ENCODE data around the gene NPIPB13. TPM values are rescaled to one million over a fixed set of nuclear protein-coding genes. Genes with fewer than 3 reads are reported as not detected.
"Not testable (repeated sequence)": the region's sequence is repeated elsewhere in the genome, so short reads cannot be mapped to it uniquely, and the experiment has no call there.

NPIPB13 gene
- 4.3 and 5.2 TPM in 2 replicates for total RNA-seq (2012; rRNA removed)

DNA sequence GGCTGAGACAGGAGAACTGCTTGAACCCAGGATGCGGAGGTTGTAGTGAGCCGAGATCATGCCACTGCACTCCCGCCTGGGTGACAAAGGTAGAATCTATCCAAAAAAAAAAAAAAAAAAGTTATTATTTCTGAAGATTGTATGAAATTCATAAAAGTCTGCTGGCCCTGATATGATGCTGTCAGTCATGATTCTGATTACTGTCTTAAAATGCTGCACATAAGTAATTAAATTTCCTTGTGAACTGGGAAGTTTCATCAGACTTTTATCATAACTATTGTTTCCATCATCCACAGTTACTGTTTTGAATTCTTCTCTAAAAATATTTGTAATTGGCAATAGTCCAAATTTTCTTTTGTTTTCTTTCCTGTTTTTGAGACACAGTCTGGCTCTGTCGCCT, at the start of gene NPIPB13:
TSS of gene NPIPB13 (minus strand) at position 101 of the 400 bp plus-strand sequence. CDS start 2,906 bp downstream, outside the sequence.
- not testable (repeated sequence) for H3K27me3 ChIP-seq (ENCODE audit: control insufficient read depth, insufficient read depth, low read length); H3K9me3 ChIP-seq (replicated peaks; ENCODE audit: low read length); H3K4me2 ChIP-seq (ENCODE audit: low read length); H3K4me3 ChIP-seq (ENCODE audit: low read length); H3K4me1 ChIP-seq (ENCODE audit: control insufficient read depth, insufficient read depth, low read length); H3K36me3 ChIP-seq (ENCODE audit: insufficient read depth, low read length); H3K9ac ChIP-seq (ENCODE audit: low read depth, low read length)

DNA sequence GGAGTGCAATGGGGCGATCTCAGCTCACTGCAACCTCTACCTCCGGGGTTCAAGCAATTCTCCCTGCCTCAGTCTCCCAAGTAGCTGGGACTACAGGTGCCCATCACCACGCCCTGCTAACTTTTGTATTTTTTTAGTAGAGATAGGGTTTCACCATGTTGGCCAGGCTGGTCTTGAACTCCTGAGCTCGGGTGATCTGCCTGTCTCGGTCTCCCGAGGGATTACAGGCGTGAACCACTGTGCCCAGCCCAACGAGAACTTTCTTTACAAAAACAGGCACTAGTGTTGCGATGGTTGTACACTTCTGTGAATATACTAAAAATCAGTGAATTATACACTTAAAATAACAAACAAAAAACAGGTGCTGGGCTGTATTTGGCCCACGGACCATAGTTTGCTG, 34.1 kb upstream of the NPIPB13 start:
- not testable (repeated sequence) for H3K36me3 ChIP-seq (ENCODE audit: insufficient read depth, low read length); H3K4me2 ChIP-seq (ENCODE audit: low read length); H3K27me3 ChIP-seq (ENCODE audit: control insufficient read depth, insufficient read depth, low read length); H3K4me1 ChIP-seq (ENCODE audit: control insufficient read depth, insufficient read depth, low read length); H3K9ac ChIP-seq (ENCODE audit: low read depth, low read length); H3K4me3 ChIP-seq (ENCODE audit: low read length); H3K9me3 ChIP-seq (replicated peaks; ENCODE audit: low read length)

DNA sequence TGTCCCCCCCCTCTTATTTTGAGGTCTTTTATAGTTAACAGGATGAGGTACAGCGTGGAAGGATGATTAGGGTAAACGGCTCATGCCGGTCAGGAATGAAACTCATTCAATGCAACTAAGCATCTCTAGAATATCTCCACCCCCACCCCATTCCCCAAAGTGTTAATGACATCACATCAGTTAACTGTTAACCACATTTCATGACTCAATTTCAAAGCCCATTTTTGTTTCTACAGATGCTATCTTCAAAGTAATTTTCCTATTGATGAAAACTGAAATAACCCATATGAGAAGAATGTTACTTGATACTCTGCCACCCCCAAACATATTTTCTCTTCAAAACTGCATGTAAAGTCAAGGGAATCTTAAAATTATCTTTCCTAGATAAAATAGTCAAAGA, 30.2 kb upstream of the NPIPB13 start:
- H3K9ac ChIP-seq (ENCODE audit: low read depth, low read length); H3K4me3 ChIP-seq (ENCODE audit: low read length); H3K9me3 ChIP-seq (replicated peaks; ENCODE audit: low read length): not testable (repeated sequence)

DNA sequence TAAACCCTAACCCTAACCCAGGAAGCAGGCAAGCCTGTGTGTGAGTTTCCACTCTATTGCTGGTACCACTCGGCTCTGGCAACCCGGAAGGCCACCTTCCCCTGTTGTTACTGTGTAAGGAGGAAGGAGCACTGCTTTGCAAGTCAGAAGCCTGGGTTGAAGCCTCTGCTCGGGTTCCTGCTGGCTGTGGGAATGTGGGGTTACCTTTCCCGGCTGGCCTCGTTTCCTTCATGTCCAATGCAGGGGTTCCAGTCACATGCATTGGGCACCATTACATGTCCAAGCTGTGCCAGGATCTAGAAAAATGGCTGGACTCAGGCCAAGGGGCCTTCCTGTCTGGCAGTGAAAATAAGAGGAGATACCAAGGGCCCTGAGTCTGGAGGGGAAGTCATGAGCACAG, 31.2 kb downstream of the NPIPB13 start:
- H3K4me2 ChIP-seq (ENCODE audit: low read length); H3K9me3 ChIP-seq (replicated peaks; ENCODE audit: low read length); H3K9ac ChIP-seq (ENCODE audit: low read depth, low read length); H3K27me3 ChIP-seq (ENCODE audit: control insufficient read depth, insufficient read depth, low read length); H3K36me3 ChIP-seq (ENCODE audit: insufficient read depth, low read length); H3K4me1 ChIP-seq (ENCODE audit: control insufficient read depth, insufficient read depth, low read length); H3K4me3 ChIP-seq (ENCODE audit: low read length): not testable (repeated sequence)

More for the DNA sequence above, 30.2 kb upstream of the NPIPB13 start:
- H3K36me3 ChIP-seq (ENCODE audit: insufficient read depth, low read length); H3K4me2 ChIP-seq (ENCODE audit: low read length); H3K4me1 ChIP-seq (ENCODE audit: control insufficient read depth, insufficient read depth, low read length); H3K27me3 ChIP-seq (ENCODE audit: control insufficient read depth, insufficient read depth, low read length): not testable (repeated sequence)

DNA sequence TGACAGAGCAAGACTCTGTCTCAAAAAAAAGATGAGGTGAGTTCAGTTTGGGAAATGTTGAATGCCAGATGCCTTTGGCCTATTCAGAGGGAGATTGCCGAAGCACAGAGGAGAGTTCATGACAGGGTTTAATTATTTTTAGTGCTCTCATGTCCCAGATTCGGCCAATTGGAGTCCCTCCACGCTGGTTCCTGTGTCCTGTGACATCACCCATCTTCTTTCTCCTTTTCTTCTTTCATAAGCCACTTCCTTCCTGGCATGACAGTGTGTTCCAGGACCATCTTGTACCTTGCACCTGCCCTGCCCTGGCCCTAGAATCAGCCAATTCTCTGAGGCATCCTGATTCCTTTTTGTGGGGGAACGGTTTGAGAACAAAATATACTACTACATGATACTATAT, 36.9 kb downstream of the NPIPB13 start:
- H3K4me2 ChIP-seq (ENCODE audit: low read length); H3K4me3 ChIP-seq (ENCODE audit: low read length); H3K4me1 ChIP-seq (ENCODE audit: control insufficient read depth, insufficient read depth, low read length); H3K9ac ChIP-seq (ENCODE audit: low read depth, low read length); H3K27me3 ChIP-seq (ENCODE audit: control insufficient read depth, insufficient read depth, low read length); H3K36me3 ChIP-seq (ENCODE audit: insufficient read depth, low read length); H3K9me3 ChIP-seq (replicated peaks; ENCODE audit: low read length): not testable (repeated sequence)

DNA sequence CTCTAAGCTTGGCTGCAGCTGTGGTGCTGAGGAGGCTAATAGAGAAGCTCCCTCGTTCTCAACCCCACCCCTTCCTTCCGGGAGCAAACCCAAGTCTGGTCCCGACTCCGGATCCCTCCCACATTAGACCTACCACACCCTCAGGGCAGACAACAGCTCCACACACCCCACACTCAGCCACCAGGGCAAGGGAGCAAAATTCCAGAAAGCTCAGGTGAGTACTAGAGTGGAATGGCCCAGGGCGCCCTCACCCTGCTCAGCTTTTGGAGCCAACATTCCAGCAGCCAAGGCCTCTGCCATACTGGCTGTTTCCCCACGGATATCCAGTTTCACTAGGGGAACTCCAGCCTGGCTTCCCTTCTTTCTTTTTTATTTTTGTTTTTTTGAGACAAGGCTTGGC, 39.2 kb downstream of the NPIPB13 start:
- H3K36me3 ChIP-seq (ENCODE audit: insufficient read depth, low read length); H3K4me2 ChIP-seq (ENCODE audit: low read length); H3K27me3 ChIP-seq (ENCODE audit: control insufficient read depth, insufficient read depth, low read length); H3K9me3 ChIP-seq (replicated peaks; ENCODE audit: low read length); H3K4me1 ChIP-seq (ENCODE audit: control insufficient read depth, insufficient read depth, low read length); H3K4me3 ChIP-seq (ENCODE audit: low read length); H3K9ac ChIP-seq (ENCODE audit: low read depth, low read length): not testable (repeated sequence)

DNA sequence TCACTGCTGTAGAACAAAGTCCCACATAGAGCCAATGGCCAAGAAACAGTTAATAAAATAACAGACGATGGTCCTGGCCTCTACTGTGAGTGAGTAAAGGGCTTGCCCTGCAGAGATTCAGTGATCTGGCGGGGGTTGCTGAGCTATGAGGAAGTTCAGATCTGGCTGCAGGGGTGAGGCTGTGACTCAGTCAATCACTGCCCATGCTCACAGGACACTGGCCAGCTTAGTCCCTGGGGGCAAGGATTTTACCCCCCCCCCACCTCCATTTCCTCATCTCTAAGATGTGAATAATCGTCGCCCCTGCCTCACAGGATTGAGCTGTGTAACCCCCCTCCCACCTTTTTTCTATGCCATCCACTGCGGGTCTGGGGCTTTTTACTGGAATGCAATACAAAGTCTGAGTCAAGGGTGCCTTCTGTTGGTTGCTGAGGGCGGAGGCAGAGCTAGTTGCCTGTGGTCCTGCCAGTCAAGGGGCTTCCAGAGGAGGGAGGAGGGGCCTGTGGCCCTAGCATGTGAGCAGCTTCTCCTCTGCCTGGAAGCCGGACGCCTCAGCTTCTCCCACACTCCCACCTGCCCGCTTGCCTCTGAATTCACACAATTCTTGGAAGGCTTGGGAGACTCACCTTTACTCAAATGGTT, 41.1 kb downstream of the NPIPB13 start:
- H3K4me3 ChIP-seq (ENCODE audit: low read length); H3K4me2 ChIP-seq (ENCODE audit: low read length); H3K36me3 ChIP-seq (ENCODE audit: insufficient read depth, low read length); H3K4me1 ChIP-seq (ENCODE audit: control insufficient read depth, insufficient read depth, low read length); H3K27me3 ChIP-seq (ENCODE audit: control insufficient read depth, insufficient read depth, low read length); H3K9ac ChIP-seq (ENCODE audit: low read depth, low read length); H3K9me3 ChIP-seq (replicated peaks; ENCODE audit: low read length): not testable (repeated sequence)

DNA sequence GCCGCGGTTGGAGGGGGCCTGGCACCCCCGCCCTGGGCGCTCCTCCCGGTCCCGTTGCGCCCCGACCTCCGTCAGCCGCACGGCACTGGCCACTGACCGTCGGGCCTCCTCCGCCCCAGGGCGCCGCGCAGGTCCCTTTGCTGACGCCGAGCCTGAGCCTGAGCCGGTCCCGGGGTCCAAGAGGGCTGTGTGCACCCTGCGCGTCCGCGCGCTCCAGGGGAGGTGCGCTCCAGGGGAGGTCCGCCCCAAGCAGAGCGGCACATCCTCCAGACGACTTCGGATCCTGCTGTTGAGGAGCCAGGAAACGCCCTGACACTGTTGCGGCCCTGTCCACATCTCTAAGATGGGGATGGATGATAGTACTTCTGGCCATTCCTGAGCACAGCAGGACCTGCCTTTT, 42.0 kb downstream of the NPIPB13 start:
- H3K9ac ChIP-seq (ENCODE audit: low read depth, low read length); H3K4me1 ChIP-seq (ENCODE audit: control insufficient read depth, insufficient read depth, low read length); H3K9me3 ChIP-seq (replicated peaks; ENCODE audit: low read length); H3K27me3 ChIP-seq (ENCODE audit: control insufficient read depth, insufficient read depth, low read length); H3K36me3 ChIP-seq (ENCODE audit: insufficient read depth, low read length): not testable (repeated sequence)
- peak overlapping the region; percentile 63 for H3K4me3 ChIP-seq (ENCODE audit: low read length)
- peak overlapping the region; percentile 76 for H3K4me2 ChIP-seq (ENCODE audit: low read length)

DNA sequence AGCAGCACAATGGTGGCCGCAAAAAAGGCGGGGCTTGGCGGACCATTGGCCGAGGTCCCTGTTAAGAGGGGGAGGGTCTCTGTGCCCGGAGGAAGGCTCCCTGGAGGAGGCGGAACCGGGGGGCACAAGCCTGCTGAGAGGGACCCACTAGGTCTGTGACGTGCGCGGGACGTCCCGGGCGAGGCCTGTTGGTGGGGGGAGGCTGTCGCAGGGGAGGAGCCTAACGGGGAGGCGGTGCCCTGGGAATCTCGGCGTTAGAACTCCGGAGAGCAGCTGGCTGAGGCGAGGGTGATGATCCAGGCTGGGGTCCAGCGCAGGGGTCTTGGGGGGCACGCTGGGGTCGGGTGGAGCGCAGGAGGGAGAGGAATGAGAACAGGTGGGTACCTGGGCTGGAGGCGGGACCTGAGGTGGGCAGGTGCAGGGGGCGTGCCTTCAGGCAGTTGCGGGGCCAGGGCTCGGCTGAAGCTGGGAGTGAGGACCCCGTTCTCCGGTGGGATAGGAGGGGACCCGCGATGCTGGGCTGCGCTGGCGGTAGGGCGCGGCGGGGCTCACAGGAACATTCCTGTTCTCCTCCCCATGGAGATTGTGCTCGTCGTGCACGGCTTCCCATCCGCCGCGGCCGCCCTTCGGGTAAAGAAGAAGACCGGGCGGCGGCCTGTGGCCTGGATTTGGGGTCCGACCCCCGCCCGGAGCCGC, 42.6 kb downstream of the NPIPB13 start:
- not testable (repeated sequence) for H3K9ac ChIP-seq (ENCODE audit: low read depth, low read length); H3K36me3 ChIP-seq (ENCODE audit: insufficient read depth, low read length); H3K9me3 ChIP-seq (replicated peaks; ENCODE audit: low read length); H3K4me1 ChIP-seq (ENCODE audit: control insufficient read depth, insufficient read depth, low read length); H3K27me3 ChIP-seq (ENCODE audit: control insufficient read depth, insufficient read depth, low read length)
- H3K4me3 ChIP-seq (ENCODE audit: low read length) = peak overlapping the region; percentile 63
- H3K4me2 ChIP-seq (ENCODE audit: low read length) = peak overlapping the region; percentile 76

DNA sequence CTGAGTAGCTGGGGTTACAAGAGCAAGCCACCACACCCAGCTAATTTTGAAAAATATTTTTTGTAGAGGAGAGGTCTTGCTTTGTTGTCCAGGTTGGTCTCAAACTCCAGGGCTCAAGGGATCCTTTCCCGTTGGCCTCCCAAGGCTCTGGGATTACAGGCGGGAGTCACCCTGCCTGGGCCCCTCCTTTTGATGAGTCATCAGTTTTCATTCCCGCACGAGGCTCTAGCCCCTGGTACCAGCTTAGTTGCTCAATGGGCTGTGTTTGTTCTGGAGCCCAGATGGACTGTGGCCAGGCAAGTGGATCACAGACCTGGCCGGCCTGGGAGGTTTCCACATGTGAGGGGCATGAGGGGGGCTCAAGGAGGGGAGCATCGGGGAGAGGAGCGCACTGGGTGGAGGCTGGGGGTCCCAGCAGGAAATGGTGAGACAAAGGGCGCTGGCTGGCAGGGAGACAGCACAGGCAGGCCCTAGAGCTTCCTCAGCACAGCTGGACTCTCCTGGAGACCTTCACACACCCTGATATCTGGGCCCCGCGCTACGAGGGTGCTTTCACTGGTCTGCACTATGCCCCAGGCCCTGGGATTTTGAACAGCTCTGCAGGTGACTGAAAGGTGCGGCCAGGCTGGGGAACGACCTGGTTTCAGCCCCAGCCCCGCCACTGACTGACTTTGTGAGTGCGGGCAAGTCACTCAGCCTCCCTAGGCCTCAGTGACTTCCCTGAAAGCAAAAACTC, 48.5 kb downstream of the NPIPB13 start:
- H3K27me3 ChIP-seq (ENCODE audit: control insufficient read depth, insufficient read depth, low read length); H3K4me3 ChIP-seq (ENCODE audit: low read length); H3K9ac ChIP-seq (ENCODE audit: low read depth, low read length); H3K36me3 ChIP-seq (ENCODE audit: insufficient read depth, low read length); H3K9me3 ChIP-seq (replicated peaks; ENCODE audit: low read length); H3K4me2 ChIP-seq (ENCODE audit: low read length); H3K4me1 ChIP-seq (ENCODE audit: control insufficient read depth, insufficient read depth, low read length): not testable (repeated sequence)

DNA sequence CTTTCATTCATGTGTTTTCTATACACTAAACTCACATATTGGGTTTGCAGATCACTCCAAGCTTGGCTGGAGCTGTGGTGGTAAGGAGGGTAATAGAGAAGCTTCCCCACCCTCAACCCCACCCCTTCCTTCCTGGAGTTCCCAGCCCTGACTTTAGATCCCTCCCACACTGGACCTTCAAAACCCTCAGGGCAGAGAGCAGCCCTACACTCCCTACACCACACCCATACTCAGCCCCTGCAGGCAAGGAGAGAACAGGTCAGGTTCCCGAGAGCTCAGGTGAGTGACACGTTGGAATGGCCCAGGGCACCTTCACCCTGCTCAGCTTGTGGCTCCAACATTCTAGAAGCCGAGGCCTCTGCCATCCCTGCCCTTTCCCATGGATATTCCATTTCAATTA, 49.2 kb downstream of the NPIPB13 start, which contains the start of gene SULT1A3:
TSS of gene SULT1A3 (plus strand) at position 207 of the 400 bp plus-strand sequence. CDS start 1,474 bp downstream, outside the sequence.
- H3K9ac ChIP-seq (ENCODE audit: low read depth, low read length) = not testable (repeated sequence)

More for the DNA sequence above, 49.2 kb downstream of the NPIPB13 start, which contains the start of gene SULT1A3:
- H3K27me3 ChIP-seq (ENCODE audit: control insufficient read depth, insufficient read depth, low read length); H3K9me3 ChIP-seq (replicated peaks; ENCODE audit: low read length); H3K4me2 ChIP-seq (ENCODE audit: low read length); H3K4me3 ChIP-seq (ENCODE audit: low read length); H3K36me3 ChIP-seq (ENCODE audit: insufficient read depth, low read length); H3K4me1 ChIP-seq (ENCODE audit: control insufficient read depth, insufficient read depth, low read length): not testable (repeated sequence)
